HepG2 (cell line): ENCODE results near the gene STOML1. TPM values are rescaled to one million over a fixed set of nuclear protein-coding genes. Genes with fewer than 3 reads are reported as not detected.
A peak's percentile ranks its signal among the peaks of the same experiment; 100 is the strongest.

Source experiments
- CREB1 ChIP-seq, 2 experiments: fragments of 450-650 bp in 1 of 2; IDR thresholded peaks; 2 replicates each; pipeline ENCODE4 v1.6.1; 2016 to 2017; ENCODE audit warnings: control low read depth in 1 of 2, mild to moderate bottlenecking in 1 of 2, missing compliant biosample characterization in 1 of 2, missing genetic modification characterization in 1 of 2
- HIC2 ChIP-seq: sonication (generic); formaldehyde crosslinking; IDR thresholded peaks from 2 replicates; pipeline ENCODE4 v1.9.0; 2022; ENCODE audit warnings: low read depth, missing genetic modification reagents
- MAZ ChIP-seq, 2 experiments: sonication (generic) in 1 of 2; formaldehyde crosslinking in 1 of 2; IDR thresholded peaks; 2 replicates each; pipeline versions ENCODE4 v1.5.0 to v1.6.1; 2012 to 2020; ENCODE audit warnings: low read depth in 2 of 2, mild to moderate bottlenecking in 2 of 2, borderline replicate concordance in 1 of 2, improper control_type of control experiment in 1 of 2, low read length in 1 of 2, missing genetic modification reagents in 1 of 2, moderate library complexity in 1 of 2
- MEIS2 ChIP-seq: sonication (generic); formaldehyde crosslinking; IDR thresholded peaks from 2 replicates; pipeline ENCODE4 v1.9.0; 2021; ENCODE audit warnings: mild to moderate bottlenecking, missing genetic modification reagents
- NBN ChIP-seq: fragments of 450-650 bp; conservative IDR thresholded peaks from 2 replicates; pipeline ENCODE4 v1.6.1; 2017
- POLR2A ChIP-seq, 2 experiments: IDR thresholded peaks; 2 replicates each; pipeline ENCODE4 v1.6.1; 2011; ENCODE audit warnings: low read depth in 2 of 2, low read length in 2 of 2, mild to moderate bottlenecking in 1 of 2, moderate library complexity in 1 of 2; ENCODE audit not compliant: insufficient read depth in 1 of 2
- SMYD3 ChIP-seq: sonication (generic); formaldehyde crosslinking; IDR thresholded peaks from 2 replicates; pipeline ENCODE4 v1.8.1; 2023; ENCODE audit warnings: mild to moderate bottlenecking, missing genetic modification reagents
- ZBTB2 ChIP-seq: sonication (generic); formaldehyde crosslinking; IDR thresholded peaks from 2 replicates; pipeline ENCODE4 v1.8.0; 2022; ENCODE audit warnings: low read depth, missing genetic modification reagents
- ZC3H13 ChIP-seq: sonication (generic); formaldehyde crosslinking; IDR thresholded peaks from 2 replicates; pipeline ENCODE4 v1.8.1; 2023; ENCODE audit warnings: mild to moderate bottlenecking, missing genetic modification reagents, moderate library complexity
- ZNF136 ChIP-seq: sonication (generic); formaldehyde crosslinking; IDR thresholded peaks from 2 replicates; pipeline ENCODE4 v1.8.1; 2022; ENCODE audit warnings: low read depth, mild to moderate bottlenecking, moderate library complexity, missing genetic modification reagents
- ZNF234 ChIP-seq: sonication (generic); formaldehyde crosslinking; conservative IDR thresholded peaks from 2 replicates; pipeline ENCODE4 v1.5.1; 2020; ENCODE audit warnings: mild to moderate bottlenecking, missing genetic modification reagents
- ZNF282 ChIP-seq: fragments of 450-650 bp; IDR thresholded peaks from 2 replicates; pipeline ENCODE4 v1.6.1; 2018; ENCODE audit not compliant: partially characterized antibody
- ZNF431 ChIP-seq: sonication (generic); formaldehyde crosslinking; IDR thresholded peaks from 2 replicates; pipeline ENCODE4 v1.9.0; 2022; ENCODE audit warnings: missing genetic modification reagents, low read depth, mild to moderate bottlenecking, borderline replicate concordance
- ZNF558 ChIP-seq: sonication (generic); formaldehyde crosslinking; IDR thresholded peaks from 2 replicates; pipeline ENCODE4 v1.9.0; 2022; ENCODE audit warnings: mild to moderate bottlenecking, missing genetic modification reagents, borderline replicate concordance
- ZNF574 ChIP-seq: sonication (generic); formaldehyde crosslinking; IDR thresholded peaks from 2 replicates; pipeline ENCODE4 v1.4.0; 2020; ENCODE audit warnings: missing genetic modification reagents
- ZNF737 ChIP-seq: sonication (generic); formaldehyde crosslinking; IDR thresholded peaks from 2 replicates; pipeline ENCODE4 v1.5.0; 2020; ENCODE audit warnings: missing genetic modification reagents, mild to moderate bottlenecking, borderline replicate concordance
- polyA plus RNA-seq, 8 experiments: library from polyadenylated mRNA; depleted of rRNA in 3 of 8; stranded (reverse) in 7 of 8; unstranded in 1 of 8; fragments of >200 nt; fragmentation: Illumina TruSeq in 4 of 8; extraction: Trizol in 4 of 8; gene quantifications; 2 replicates each; pipeline versions ENCODE4 v1.2.1 to v1.2.3, GENCODE V29; 2011 to 2016; ENCODE audit warnings: low read depth in 4 of 8, missing spikeins in 1 of 8, mixed read lengths in 1 of 8; ENCODE audit not compliant: insufficient read depth in 1 of 8
- total RNA-seq, 5 experiments: library from RNA; depleted of rRNA; stranded (reverse); fragments of >200 nt; fragmentation: Illumina TruSeq; extraction: Trizol; gene quantifications; 2 replicates each; pipeline ENCODE4 v1.2.3, GENCODE V29; 2016; ENCODE audit warnings: low read depth in 1 of 5
- TF ChIP-seq, protein P1 (sequence below): sonication (generic); formaldehyde crosslinking; IDR thresholded peaks from 2 replicates; pipeline ENCODE4 v1.4.0; 2020; ENCODE audit warnings: missing genetic modification reagents, mild to moderate bottlenecking, borderline replicate concordance

STOML1 gene
- total and polyA plus RNA-seq, 2 of the 13 experiments (the other 11 are each of a cell fraction or from before 2014, with no cell fraction given), result 3.5 to 3.7 TPM

- TF ChIP-seq MEIS2 (CRISPR knock-in tag) (0 out of 2 replicates have a peak, but pooled peaks have one; percentile 42), ZBTB2 (CRISPR knock-in tag) (peak; percentile 79), SMYD3 (no peak), MAZ (IDR thresholded peaks at IDR 0.05; ENCODE audit: borderline replicate concordance, low read depth, low read length) (peak; percentile 71), MAZ (CRISPR knock-in tag; IDR thresholded peaks at IDR 0.05; ENCODE audit: low read depth) (peak; percentile 91), HIC2 (CRISPR knock-in tag) (no peak), NBN (no peak), ZNF234 (CRISPR knock-in tag) (no peak), ZC3H13 (CRISPR knock-in tag) (no peak), ZNF574 (CRISPR knock-in tag) (peak; percentile 100), ZNF282 (no peak), ZNF431 (no peak), CREB1 (IDR thresholded peaks at IDR 0.05) (no peak), CREB1 (CRISPR knock-in tag; IDR thresholded peaks at IDR 0.05) (no peak), ZNF136 (CRISPR knock-in tag) (no peak), ZNF558 (CRISPR knock-in tag) (no peak; the same call in 1 of the 2 replicates), POLR2A (IDR thresholded peaks at IDR 0.05; ENCODE audit: insufficient read depth in 1 of 2, low read depth in 2 of 2, low read length in 2 of 2) (peak; percentile 24 to 28; a peak in 1 of 4 replicates), ZNF737 (CRISPR knock-in tag) (no peak)
- TF ChIP-seq, protein P1, sequence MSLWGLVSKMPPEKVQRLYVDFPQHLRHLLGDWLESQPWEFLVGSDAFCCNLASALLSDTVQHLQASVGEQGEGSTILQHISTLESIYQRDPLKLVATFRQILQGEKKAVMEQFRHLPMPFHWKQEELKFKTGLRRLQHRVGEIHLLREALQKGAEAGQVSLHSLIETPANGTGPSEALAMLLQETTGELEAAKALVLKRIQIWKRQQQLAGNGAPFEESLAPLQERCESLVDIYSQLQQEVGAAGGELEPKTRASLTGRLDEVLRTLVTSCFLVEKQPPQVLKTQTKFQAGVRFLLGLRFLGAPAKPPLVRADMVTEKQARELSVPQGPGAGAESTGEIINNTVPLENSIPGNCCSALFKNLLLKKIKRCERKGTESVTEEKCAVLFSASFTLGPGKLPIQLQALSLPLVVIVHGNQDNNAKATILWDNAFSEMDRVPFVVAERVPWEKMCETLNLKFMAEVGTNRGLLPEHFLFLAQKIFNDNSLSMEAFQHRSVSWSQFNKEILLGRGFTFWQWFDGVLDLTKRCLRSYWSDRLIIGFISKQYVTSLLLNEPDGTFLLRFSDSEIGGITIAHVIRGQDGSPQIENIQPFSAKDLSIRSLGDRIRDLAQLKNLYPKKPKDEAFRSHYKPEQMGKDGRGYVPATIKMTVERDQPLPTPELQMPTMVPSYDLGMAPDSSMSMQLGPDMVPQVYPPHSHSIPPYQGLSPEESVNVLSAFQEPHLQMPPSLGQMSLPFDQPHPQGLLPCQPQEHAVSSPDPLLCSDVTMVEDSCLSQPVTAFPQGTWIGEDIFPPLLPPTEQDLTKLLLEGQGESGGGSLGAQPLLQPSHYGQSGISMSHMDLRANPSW, result no peak
Measured at GRCh38 chr15:73991726-73992593, at the start of gene STOML1 (continued).
